GM23338 (cell line): ENCODE measurements around the gene CTDSP1. TPM values are rescaled to one million over a fixed set of nuclear protein-coding genes. Genes with fewer than 3 reads are reported as not detected.

Experiments used
- ATAC-seq: fragments of 200-7000 bp; cut with Tn5 transposase; 3 replicates; pipeline ENCODE4 v1.9.1; 2020
- DNase-seq: peaks from one replicate; pipeline ENCODE4 v3.0.0-alpha.2; 2015; ENCODE audit warnings: low spot score
- H2AFZ ChIP-seq: fragments of 200-600 bp; sonication (generic); 2 replicates; pipeline ENCODE4 v1.8.0; 2016; ENCODE audit warnings: antibody characterized with exemption, mild to moderate bottlenecking, moderate library complexity
- H3F3A ChIP-seq: fragments of 200-600 bp; sonication (generic); replicated peaks from 2 replicates; pipeline ENCODE4 v1.8.0; 2017; ENCODE audit warnings: antibody characterized with exemption, mixed run types, low read depth
- H3K27ac ChIP-seq: fragments of 200-600 bp; sonication (generic); 2 replicates; pipeline ENCODE4 v1.6.1; 2016; ENCODE audit warnings: low read depth
- H3K27me3 ChIP-seq: fragments of 200-600 bp; sonication (generic); 2 replicates; pipeline ENCODE4 v1.8.0; 2016; ENCODE audit warnings: mild to moderate bottlenecking, mixed run types, moderate library complexity; ENCODE audit not compliant: insufficient read depth
- H3K36me3 ChIP-seq: fragments of 200-600 bp; sonication (generic); 2 replicates; pipeline ENCODE4 v1.8.0; 2016; ENCODE audit warnings: mild to moderate bottlenecking; ENCODE audit not compliant: insufficient read depth
- H3K4me1 ChIP-seq: fragments of 200-600 bp; sonication (generic); 2 replicates; pipeline ENCODE4 v1.8.0; 2016; ENCODE audit warnings: mild to moderate bottlenecking, moderate library complexity; ENCODE audit not compliant: insufficient read depth
- H3K4me2 ChIP-seq: fragments of 200-600 bp; sonication (generic); 2 replicates; pipeline ENCODE4 v1.7.1; 2017; ENCODE audit warnings: mixed run types
- H3K4me3 ChIP-seq: fragments of 200-600 bp; sonication (generic); 2 replicates; pipeline ENCODE4 v1.6.1; 2016; ENCODE audit warnings: mixed run types
- H3K79me2 ChIP-seq: fragments of 200-600 bp; sonication (generic); replicated peaks from 2 replicates; pipeline ENCODE4 v1.8.0; 2017; ENCODE audit warnings: mild to moderate bottlenecking; ENCODE audit not compliant: insufficient read depth
- H3K9me2 ChIP-seq: fragments of 200-600 bp; sonication (generic); 2 replicates; pipeline ENCODE4 v1.8.0; 2017; ENCODE audit not compliant: insufficient read depth
- H4K20me1 ChIP-seq: fragments of 200-600 bp; sonication (generic); replicated peaks from 2 replicates; pipeline ENCODE4 v1.8.0; 2017; ENCODE audit warnings: mild to moderate bottlenecking; ENCODE audit not compliant: insufficient read depth
- H3K27ac Mint-ChIP-seq: 2 replicates; pipeline ENCODE4 v1.8.0; 2020; ENCODE audit warnings: inconsistent platforms, mild to moderate bottlenecking, moderate library complexity, mixed read lengths
- H3K27me3 Mint-ChIP-seq: 3 replicates; pipeline ENCODE4 v1.8.0; 2022; ENCODE audit warnings: low read depth, mild to moderate bottlenecking, moderate library complexity, mixed read lengths, inconsistent platforms; ENCODE audit not compliant: insufficient read depth, poor library complexity
- H3K36me3 Mint-ChIP-seq: 3 replicates; pipeline ENCODE4 v1.8.0; 2021; ENCODE audit warnings: low read depth, mild to moderate bottlenecking, inconsistent platforms, moderate library complexity, mixed read lengths
- H3K4me1 Mint-ChIP-seq: 3 replicates; pipeline ENCODE4 v1.8.0; 2020; ENCODE audit warnings: mild to moderate bottlenecking, inconsistent platforms, mixed read lengths
- H3K4me3 Mint-ChIP-seq: 3 replicates; pipeline ENCODE4 v1.8.0; 2021; ENCODE audit warnings: moderate library complexity, mild to moderate bottlenecking, inconsistent platforms, mixed read lengths
- H3K9me3 Mint-ChIP-seq: 3 replicates; pipeline ENCODE4 v1.8.0; 2020; ENCODE audit warnings: moderate library complexity, mild to moderate bottlenecking, inconsistent platforms, mixed read lengths
- CREB1 ChIP-seq: fragments of 250-450 bp; sonication (Bioruptor Pico); IDR thresholded peaks from 2 replicates; pipeline ENCODE4 v1.5.0; 2020; ENCODE audit warnings: low read depth, mild to moderate bottlenecking, moderate library complexity
- CTCF ChIP-seq, 2 experiments: fragments of 200-600 bp in 1 of 2; sonication (generic) in 1 of 2; conservative IDR thresholded peaks; 2 replicates each; pipeline versions ENCODE4 v1.5.1 to v1.6.1; 2016 to 2017; ENCODE audit warnings: antibody characterized with exemption in 2 of 2, low read depth in 2 of 2, mild to moderate bottlenecking in 2 of 2, moderate library complexity in 1 of 2
- JUNB ChIP-seq: IDR thresholded peaks from one replicate; pipeline ENCODE4 v1.6.1; 2016; ENCODE audit warnings: antibody characterized with exemption; ENCODE audit not compliant: unreplicated experiment
- REST ChIP-seq: IDR thresholded peaks from one replicate; pipeline ENCODE4 v1.6.1; 2018; ENCODE audit warnings: antibody characterized with exemption; ENCODE audit not compliant: unreplicated experiment
- STAT1 ChIP-seq: IDR thresholded peaks from one replicate; pipeline ENCODE4 v1.6.1; 2016; ENCODE audit warnings: antibody characterized with exemption; ENCODE audit not compliant: unreplicated experiment
- ZNF462 ChIP-seq: fragments of 250-450 bp; sonication (Bioruptor Pico); IDR thresholded peaks from 2 replicates; pipeline ENCODE4 v1.5.0; 2020; ENCODE audit warnings: mild to moderate bottlenecking, moderate library complexity
- polyA plus RNA-seq: library from polyadenylated mRNA; unstranded; fragments of >200 nt; fragmentation: Nextera tagmentation; extraction: Ambion mirVana; gene quantifications from 2 replicates; pipeline ENCODE4 v1.2.1, GENCODE V29; 2016
- total RNA-seq: library from RNA; depleted of rRNA; stranded (reverse); fragments of >200 nt; shearing (Covaris generic); gene quantifications from 2 replicates; pipeline ENCODE4 v1.2.3, GENCODE V29; 2014

The CTDSP1 gene
- total and polyA plus RNA-seq, 2 experiments from 2014 or later, result 6.7 to 21.8 TPM

GRCh38 chr2:218381916-218382366, 17.7 kb upstream of the CTDSP1 start, which contains the start of gene SLC11A1:
Gene SLC11A1, plus strand, starts transcription at chr2:218382273. Its CDS starts 96 bp downstream, at chr2:218382369.
- H3K4me2 ChIP-seq, result no peak within 1 kb of the TSS
- H3K36me3 Mint-ChIP-seq, result no peaks in the 10 kb centered on the region
- no peaks in the 10 kb centered on the region for H3K9me2 ChIP-seq
- H4K20me1 ChIP-seq, result no peaks in the 10 kb centered on the region
- no peak for ATAC-seq
- H3K4me1 ChIP-seq, result peaks cover 4% of the 10 kb centered on the region; the same call in 1 of the 2 replicates
- H3K27me3 ChIP-seq, result peaks cover 17% of the 10 kb centered on the region
- no peak within 1 kb of the TSS for H3K27ac Mint-ChIP-seq
- no peak within 1 kb of the TSS for H3K4me3 Mint-ChIP-seq
- no peaks in the 10 kb centered on the region; the same call in 1 of the 2 replicates for H3F3A ChIP-seq
- no peaks in the 10 kb centered on the region for H3K79me2 ChIP-seq
- H2AFZ ChIP-seq, result no peak within 1 kb of the TSS
- no peaks in the 10 kb centered on the region for H3K36me3 ChIP-seq
- H3K9me3 Mint-ChIP-seq, result no peaks in the 10 kb centered on the region
- H3K27me3 Mint-ChIP-seq, result peaks cover 14% of the 10 kb centered on the region
- H3K4me1 Mint-ChIP-seq, result peaks cover 1% of the 10 kb centered on the region; the same call in 1 of the 3 replicates
- DNase-seq, result no peak
- H3K4me3 ChIP-seq, result no peak within 1 kb of the TSS
- H3K27ac ChIP-seq, result no peak within 1 kb of the TSS
- TF ChIP-seq CREB1 (CRISPR knock-in tag) (no peak), CTCF (conservative IDR thresholded peaks at IDR 0.05; ENCODE audit: low read depth in 2 of 2) (no peak), ZNF462 (CRISPR knock-in tag) (no peak), REST (no peak), STAT1 (no peak), JUNB (no peak)
